CD4-positive, alpha-beta T cell treated with Interleukin-6 for 4 hours (primary cell): ENCODE results near the gene KLRC3.
"Not testable (repeated sequence)": the region's sequence is repeated elsewhere in the genome, so short reads cannot be mapped to it uniquely, and the experiment has no call there.

Experiments used
- DNase-seq: peaks from one replicate; pipeline ENCODE4 v3.0.0-alpha.2; 2020; ENCODE audit warnings: mixed read lengths

Gene KLRC3

GRCh38 chr12:10368206-10369171 lies 51.9 kb downstream of the KLRC3 start:
- no peak for DNase-seq

DNA sequence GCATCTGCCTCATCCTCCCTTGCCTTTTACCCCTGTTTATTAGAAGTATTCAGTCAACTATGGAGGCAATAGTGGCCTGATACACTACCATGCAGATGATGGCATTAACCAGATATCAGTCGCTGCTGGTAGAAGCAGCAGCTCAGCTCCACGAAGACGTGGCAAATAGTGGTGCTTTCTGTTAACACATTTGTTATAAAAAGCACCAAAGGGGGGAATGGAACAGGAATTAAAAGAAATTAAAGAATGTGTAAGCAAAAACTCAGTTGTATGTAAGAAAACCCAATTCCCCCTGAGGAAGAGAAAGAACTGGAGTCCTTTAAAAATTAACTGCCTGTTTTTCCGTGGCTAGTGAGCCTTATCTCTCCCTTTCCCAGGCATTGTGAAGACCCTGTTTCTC lies 52.7 kb downstream of the KLRC3 start:
- DNase-seq: not testable (repeated sequence)

GRCh38 chr12:10366875-10367274 lies 53.5 kb downstream of the KLRC3 start:
- no peak for DNase-seq

GRCh38 chr12:10365696-10366405 lies 54.5 kb downstream of the KLRC3 start:
- DNase-seq: no peak

DNA sequence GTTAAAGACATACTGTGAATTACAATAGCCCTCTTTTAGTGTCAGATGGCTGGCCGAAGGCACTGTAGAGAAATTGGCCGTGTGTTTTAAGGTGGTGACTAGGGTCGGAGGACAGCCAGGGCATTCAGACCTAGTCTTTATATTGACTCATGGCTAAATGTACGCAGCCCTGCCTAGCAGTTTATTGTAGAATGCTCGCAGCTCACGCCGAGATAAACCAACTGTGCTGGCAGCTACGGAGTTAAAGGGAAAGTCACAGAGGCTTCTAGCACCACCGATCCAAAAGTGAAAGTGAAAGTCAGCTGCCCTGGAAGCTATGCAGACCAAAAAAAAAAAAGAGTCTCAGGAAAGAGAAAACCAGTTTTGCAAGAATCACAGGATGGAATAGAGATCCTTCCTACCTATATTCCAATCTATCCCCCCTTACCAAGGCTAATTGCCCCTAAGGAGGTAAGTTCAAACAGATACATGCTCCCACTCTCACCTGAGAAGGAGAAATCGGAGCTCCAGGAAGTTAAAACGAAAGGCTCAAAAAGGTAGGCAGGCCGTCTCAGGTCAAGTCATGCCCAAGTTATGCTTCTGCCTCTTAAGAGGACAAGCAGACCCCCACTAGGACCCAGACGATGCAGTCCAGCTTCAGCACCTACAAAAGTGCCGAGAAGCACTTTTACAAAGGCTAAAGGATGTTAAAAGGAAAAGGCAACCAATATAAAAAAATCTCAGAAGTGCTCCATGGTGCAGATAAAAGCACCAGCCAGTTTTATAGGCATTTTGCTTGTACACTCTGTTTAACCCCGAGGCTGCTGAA lies 55.4 kb downstream of the KLRC3 start:
- peak; percentile 70 for DNase-seq

- DNase-seq: peak; percentile 49
These were observed 56.2 kb downstream of the KLRC3 start for GRCh38 chr12:10363914-10364814.

GRCh38 chr12:10363658-10363913 lies 56.8 kb downstream of the KLRC3 start:
- DNase-seq: no peak

DNA sequence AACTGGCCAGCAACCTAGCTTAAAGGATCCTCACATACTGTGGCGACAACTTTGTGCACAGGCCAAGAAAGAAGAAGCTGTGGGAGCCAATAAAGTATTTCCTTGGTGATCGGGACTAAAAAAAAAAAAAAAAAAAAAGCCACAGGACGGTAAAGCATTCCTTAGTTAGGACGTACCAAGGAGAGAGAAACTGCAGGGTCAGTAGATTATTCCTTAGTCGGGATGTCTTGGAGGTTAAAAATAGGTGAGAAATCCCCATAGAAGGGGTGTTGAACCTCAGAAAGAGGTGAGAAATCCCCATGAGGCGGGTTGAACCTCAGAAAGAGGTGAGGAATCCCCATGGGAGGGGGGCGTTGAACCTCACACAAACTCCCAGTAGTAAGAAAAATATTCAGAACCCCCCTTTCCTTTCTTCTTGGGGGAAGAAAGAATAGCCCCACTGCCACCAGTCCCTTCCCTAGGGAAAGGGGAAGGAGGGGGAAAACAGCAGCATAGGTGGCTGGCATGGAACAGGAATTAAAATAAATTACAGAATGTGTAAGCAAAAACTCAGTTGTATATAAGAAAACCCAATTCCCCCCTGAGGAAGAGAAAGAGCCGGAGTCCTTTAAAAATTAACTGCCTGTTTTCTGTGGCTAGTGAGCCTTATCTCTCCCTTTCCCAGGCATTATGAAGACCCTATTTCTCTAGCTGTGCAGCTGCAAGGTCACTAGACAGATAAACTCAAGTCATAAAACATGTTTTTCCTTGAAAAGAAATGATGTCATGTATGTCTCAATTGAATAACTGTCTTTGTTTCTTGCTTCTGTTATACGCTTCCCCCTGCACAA lies 57.4 kb downstream of the KLRC3 start:
- no peak for DNase-seq

- no peak for DNase-seq
These were observed 58.1 kb downstream of the KLRC3 start for GRCh38 chr12:10362325-10362724.
